K562 (cell line): ENCODE data around the gene PCK1. TPM values are rescaled to one million over a fixed set of nuclear protein-coding genes. Genes with fewer than 3 reads are reported as not detected.

Experiments used
- ATAC-seq: fragments of 200-7000 bp; cut with Tn5 transposase; 3 replicates; pipeline ENCODE4 v1.9.1; 2020; ENCODE audit warnings: moderate library complexity
- BruUV-seq: library from RNA; stranded (reverse); fragments of 400-500 nt; replicated peaks from 2 replicates; lab custom pipeline; 2021; lab: Mats Ljungman, UMichigan
- CTCF ChIA-PET: fragments of 300-600 bp; formaldehyde crosslinking; extraction: SDS; loops from one replicate; lab custom pipeline; 2021; ENCODE audit warnings: low intra/inter-chr PET ratio; lab: Yijun Ruan, JAX
- POLR2A ChIA-PET: fragments of 300-600, 350-650 bp; sonication (Branson Sonifier 250); formaldehyde crosslinking; extraction: SDS; loops from one replicate; lab custom pipeline; 2021; ENCODE audit warnings: antibody characterized with exemption, inconsistent platforms; lab: Yijun Ruan, JAX
- DNase-seq, 4 experiments: peaks; one replicate each; pipeline versions ENCODE4 v3.0.0 to v3.0.0-alpha.2; 2011 to 2018; ENCODE audit warnings: low spot score in 3 of 4, mixed read lengths in 3 of 4; ENCODE audit errors: extremely low read depth in 1 of 4
- FAIRE-seq: peaks from 2 replicates; lab custom pipeline; 2011; peaks lifted over from hg19 to GRCh38; lab: Jason Lieb, UNC
- H2AFZ ChIP-seq: 2 replicates; pipeline ENCODE4 v1.6.0; 2011; ENCODE audit warnings: low read depth, low read length, control low read depth, inconsistent platforms
- H3K27ac ChIP-seq: fragments of 200-600 bp; 3 replicates; pipeline ENCODE4 v1.8.0; 2011; ENCODE audit warnings: low read depth, mild to moderate bottlenecking, control low read depth, inconsistent platforms, low read length, moderate library complexity, mixed read lengths; ENCODE audit errors: extremely low read depth
- H3K27me3 ChIP-seq, 2 experiments: fragments of 300-600 bp in 1 of 2; 2 replicates in 1 of 2; 3 replicates in 1 of 2; pipeline versions ENCODE4 v1.6.0 to v1.8.0; 2011; ENCODE audit warnings: inconsistent platforms in 2 of 2, low read length in 2 of 2, mild to moderate bottlenecking in 1 of 2, mixed read lengths in 1 of 2, moderate library complexity in 1 of 2; ENCODE audit not compliant: control insufficient read depth in 2 of 2, insufficient read depth in 2 of 2
- H3K36me3 ChIP-seq: fragments of 300-600 bp; 3 replicates; pipeline ENCODE4 v1.8.0; 2011; ENCODE audit warnings: mild to moderate bottlenecking, low read length, inconsistent platforms; ENCODE audit not compliant: control insufficient read depth, insufficient read depth
- H3K4me1 ChIP-seq, 2 experiments: fragments of 200-600 bp in 1 of 2; replicated peaks in 1 of 2; 2 replicates in 1 of 2; 3 replicates in 1 of 2; pipeline versions ENCODE4 v1.5.1 to v1.8.0; 2011; ENCODE audit warnings: inconsistent platforms in 2 of 2, low read length in 2 of 2, mild to moderate bottlenecking in 1 of 2, mixed read lengths in 1 of 2, moderate library complexity in 1 of 2; ENCODE audit not compliant: control insufficient read depth in 2 of 2, insufficient read depth in 2 of 2
- H3K4me2 ChIP-seq: 2 replicates; pipeline ENCODE4 v1.6.1; 2011; ENCODE audit warnings: low read length, control low read depth, inconsistent platforms, mixed read lengths; ENCODE audit not compliant: insufficient read depth
- H3K4me3 ChIP-seq: fragments of 200-600 bp; sonication (generic), shearing (Covaris generic); 2 replicates; pipeline ENCODE4 v1.5.1; 2016; ENCODE audit warnings: control low read depth, inconsistent platforms
- H3K79me2 ChIP-seq: fragments of 200-600 bp; 3 replicates; pipeline ENCODE4 v1.8.0; 2011; ENCODE audit warnings: low read length, inconsistent platforms; ENCODE audit not compliant: control insufficient read depth, insufficient read depth
- H3K9ac ChIP-seq, 2 experiments: 2 replicates each; pipeline versions ENCODE4 v1.6.0 to v1.6.1; 2011; ENCODE audit warnings: low read depth in 2 of 2, low read length in 2 of 2, control low read depth in 1 of 2, inconsistent platforms in 1 of 2, mild to moderate bottlenecking in 1 of 2, mixed read lengths in 1 of 2; ENCODE audit not compliant: insufficient read depth in 1 of 2
- H3K9me1 ChIP-seq: one replicate; pipeline ENCODE4 v1.6.0; 2011; ENCODE audit warnings: inconsistent platforms, mild to moderate bottlenecking, low read length, moderate library complexity; ENCODE audit not compliant: control insufficient read depth, insufficient read depth
- H3K9me3 ChIP-seq: replicated peaks from 2 replicates; pipeline ENCODE4 v1.5.1; 2011; ENCODE audit warnings: low read depth, low read length, inconsistent platforms; ENCODE audit not compliant: control insufficient read depth, insufficient read depth
- H4K20me1 ChIP-seq: replicated peaks from 2 replicates; pipeline ENCODE4 v1.6.1; 2011; ENCODE audit warnings: low read length, inconsistent platforms, mixed read lengths; ENCODE audit not compliant: control insufficient read depth, insufficient read depth
- BRF1 ChIP-seq: IDR thresholded peaks from 3 replicates; pipeline ENCODE4 v1.6.1; 2011; ENCODE audit warnings: borderline replicate concordance, mild to moderate bottlenecking; ENCODE audit not compliant: insufficient read length; ENCODE audit errors: extremely low read depth
- CHD4 ChIP-seq: fragments of 200-600 bp; sonication (generic); IDR thresholded peaks from 3 replicates; pipeline ENCODE4 v1.6.1; 2012; ENCODE audit warnings: low read depth, mild to moderate bottlenecking, mixed read lengths, low read length, inconsistent platforms; ENCODE audit not compliant: insufficient read depth, insufficient replicate concordance, poor library complexity, severe bottlenecking
- ETV5 ChIP-seq: sonication (generic); formaldehyde crosslinking; IDR thresholded peaks from 2 replicates; pipeline ENCODE4 v1.4.0; 2020; ENCODE audit warnings: low read depth, mild to moderate bottlenecking, missing genetic modification reagents
- NFYB ChIP-seq: IDR thresholded peaks from 2 replicates; pipeline ENCODE4 v1.6.1; 2011; ENCODE audit warnings: mild to moderate bottlenecking, moderate library complexity; ENCODE audit not compliant: insufficient read length; ENCODE audit errors: extremely low read depth
- PBX2 ChIP-seq, 2 experiments: IDR thresholded peaks in 1 of 2; conservative IDR thresholded peaks in 1 of 2; 2 replicates each; pipeline ENCODE4 v1.6.1; 2016; ENCODE audit warnings: low read depth in 2 of 2, mild to moderate bottlenecking in 1 of 2, missing compliant biosample characterization in 1 of 2, missing genetic modification characterization in 1 of 2, moderate library complexity in 1 of 2
- POLR2AphosphoS5 ChIP-seq: IDR thresholded peaks from 2 replicates; pipeline ENCODE4 v1.6.1; 2011; ENCODE audit warnings: mild to moderate bottlenecking, low read depth, low read length, moderate library complexity; ENCODE audit not compliant: control insufficient read depth, insufficient read depth
- RAD51 ChIP-seq: fragments of 450-650 bp; IDR thresholded peaks from 2 replicates; pipeline ENCODE4 v1.7.1; 2016; ENCODE audit warnings: low read depth, mild to moderate bottlenecking, borderline replicate concordance
- SREBF2 ChIP-seq: sonication (generic); formaldehyde crosslinking; IDR thresholded peaks from 2 replicates; pipeline ENCODE4 v1.4.0; 2020; ENCODE audit warnings: mild to moderate bottlenecking, missing genetic modification reagents
- TFE3 ChIP-seq: fragments of 450-650 bp; formaldehyde crosslinking; IDR thresholded peaks from 2 replicates; pipeline ENCODE4 v1.4.0; 2020; ENCODE audit warnings: mild to moderate bottlenecking, mixed read lengths
- THAP7 ChIP-seq: fragments of 250-450 bp; sonication (Bioruptor Pico); IDR thresholded peaks from 2 replicates; pipeline ENCODE4 v1.5.0; 2021
- XRCC5 ChIP-seq: fragments of 200-400 bp; formaldehyde crosslinking; IDR thresholded peaks from 2 replicates; pipeline ENCODE4 v1.6.1; 2017; ENCODE audit warnings: low read depth, mild to moderate bottlenecking, low read length
- ZNF764 ChIP-seq: fragments of 250-450 bp; sonication (Bioruptor Pico); IDR thresholded peaks from 2 replicates; pipeline ENCODE4 v1.4.0; 2020; ENCODE audit warnings: low read depth, mild to moderate bottlenecking, moderate library complexity
- WGBS: fragments of 100-300 bp; shearing (Covaris generic); methylation state at CpG from one replicate; pipeline ENCODE4 v1.1.6; 2016; ENCODE audit warnings: low coverage, mixed read lengths; ENCODE audit not compliant: insufficient coverage; ENCODE audit errors: missing lambda C conversion rate; 5-methylcytosine and 5-hydroxymethylcytosine counted together
- in situ Hi-C: fragments of 300-500 bp; cut with MboI; formaldehyde crosslinking; loops from 4 replicates; pipeline ENCODE4 v1.15.0; 2018; ENCODE audit warnings: inconsistent platforms, mixed read lengths
- intact Hi-C: fragments of 100-400 bp; cut with micrococcal nuclease; formaldehyde crosslinking; loops from 2 replicates; pipeline ENCODE4 v1.14.2; 2022
- polyA plus RNA-seq, 8 experiments: library from polyadenylated mRNA; depleted of rRNA in 4 of 8; stranded (reverse) in 5 of 8; unstranded in 3 of 8; fragments of >200 nt; fragmentation: Nextera tagmentation in 2 of 8; fragmentation: Illumina TruSeq in 1 of 8; extraction: Ambion mirVana in 2 of 8; extraction: Trizol in 1 of 8; gene quantifications; 2 replicates each; pipeline versions ENCODE4 v1.2.1 to v1.2.3, GENCODE V29; 2011 to 2014; ENCODE audit warnings: inconsistent platforms in 1 of 8, missing spikeins in 1 of 8
- total RNA-seq, 7 experiments: library from RNA; depleted of rRNA in 6 of 7; stranded (reverse); fragments of >200 nt in 6 of 7; fragmentation: Illumina TruSeq in 2 of 7; extraction: Trizol in 2 of 7; gene quantifications; 2 replicates each; pipeline versions ENCODE4 v1.2.1 to v1.2.3, GENCODE V29; 2011 to 2021; ENCODE audit warnings: low replicate concordance in 1 of 7

The PCK1 gene
- total and polyA plus RNA-seq, 9 of the 15 experiments (the other 6 are each of a cell fraction or from before 2014, with no cell fraction given), result 0.05 to 0.73 (median 0.15) TPM

- TF ChIP-seq PBX2 (CRISPR knock-in tag; IDR thresholded peaks at IDR 0.05; ENCODE audit: low read depth) (no peak), PBX2 (tag; conservative IDR thresholded peaks at IDR 0.05; ENCODE audit: low read depth) (peak; percentile 98)
Measured at GRCh38 chr20:57579898-57580447, 19.1 kb downstream of the PCK1 start (continued).

GRCh38 chr20:57580478-57581201, 19.7 kb downstream of the PCK1 start:
- peak overlapping the region; percentile 52; the same call in 1 of the 2 replicates for H3K4me2 ChIP-seq

More at GRCh38 chr20:57580478-57581201, 19.7 kb downstream of the PCK1 start:
- FAIRE-seq (no peak), DNase-seq (no peak), ATAC-seq (no peak)
- Histone ChIP-seq H3K27ac (no peak overlapping the region), H3K4me1 (peaks cover 32 to 51% of the 10 kb centered on the region in 2 experiments), H4K20me1 (no peaks in the 10 kb centered on the region), H3K9me1 (no peaks in the 10 kb centered on the region), H3K27me3 (peaks cover 17 to 69% of the 10 kb centered on the region in 2 experiments; a peak in 4 of 5 replicates), H2AFZ (peak overlapping the region; percentile 12; the same call in 1 of the 2 replicates), H3K79me2 (no peaks in the 10 kb centered on the region), H3K9ac (peak overlapping the region in 1 of 2 experiments; percentile 71; a peak in 1 of 4 replicates), H3K36me3 (no peaks in the 10 kb centered on the region), H3K9me3 (no peaks in the 10 kb centered on the region), H3K4me3 (no peak overlapping the region)
- CTCF ChIA-PET, result no interaction called here
- intact Hi-C loops (no loop called here), in situ Hi-C loops (no loop called here)
- BruUV-seq, result no TSS peak
- 18% methylated on average over 12 of the region's 13 CpGs for WGBS
- POLR2A ChIA-PET, result interaction anchor here (0.5 to 1.2 kb wide), 4 partner anchors 8 to 1000 kb away, joined by 3 to 5 read pairs (median 3); no protein-coding TSS in a partner anchor
- TF ChIP-seq THAP7 (CRISPR knock-in tag), result no peak
- no peak for TF ChIP-seq ETV5 (CRISPR knock-in tag)
- no peak for TF ChIP-seq BRF1
- TF ChIP-seq POLR2AphosphoS5, result no peak
- no peak for TF ChIP-seq SREBF2 (CRISPR knock-in tag)
- no peak for TF ChIP-seq NFYB
- no peak for TF ChIP-seq ZNF764 (CRISPR knock-in tag)
- no peak for TF ChIP-seq RAD51
- no peak for TF ChIP-seq CHD4
- TF ChIP-seq XRCC5, result no peak
- TF ChIP-seq TFE3, result no peak
